Measurements from ENCODE around the gene DBX1.
"Not testable (repeated sequence)": the region's sequence is repeated elsewhere in the genome, so short reads cannot be mapped to it uniquely, and the experiment has no call there.

Gene DBX1

DNA sequence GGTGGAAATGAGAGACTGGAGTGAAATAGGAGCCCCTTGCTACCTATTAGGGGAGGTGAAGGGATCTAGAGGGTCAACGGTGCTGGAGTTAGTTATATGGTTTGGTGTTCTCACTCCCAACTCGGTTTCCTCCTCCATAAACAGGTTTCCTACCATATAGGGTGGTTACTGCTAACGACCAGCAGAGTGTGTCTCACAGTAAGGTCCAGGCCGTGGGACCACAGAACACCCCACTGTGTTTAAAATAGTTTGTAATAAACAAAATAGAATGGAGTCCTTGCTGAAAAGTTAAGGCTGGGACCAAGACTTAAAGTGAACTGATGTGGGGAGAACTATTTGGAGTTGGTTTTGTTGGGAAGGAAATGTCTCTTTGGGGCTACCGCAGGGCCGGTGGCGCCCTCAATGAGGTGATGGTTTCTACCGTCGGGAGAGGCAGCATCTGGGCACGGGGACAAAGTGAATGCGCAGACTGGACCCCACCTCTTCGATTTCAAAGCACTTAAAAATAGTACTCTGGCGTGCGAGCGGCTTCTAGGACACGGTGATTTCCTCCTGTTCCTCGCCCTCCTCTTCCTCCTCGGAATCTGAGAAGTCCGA, 4.5 kb downstream of the DBX1 start:
- Mint-ChIP-seq H3K4me3 (peak overlapping the region; percentile 21), H3K9me3 (peaks cover 15% of the 10 kb centered on the region), H3K27me3 (ENCODE audit: low read depth) (peaks cover 61% of the 10 kb centered on the region), H3K36me3 (ENCODE audit: low read depth) (peaks cover 11% of the 10 kb centered on the region), H3K27ac (peak overlapping the region; percentile 42), H3K4me1 (ENCODE audit: low read depth) (peaks cover 14% of the 10 kb centered on the region)

DNA sequence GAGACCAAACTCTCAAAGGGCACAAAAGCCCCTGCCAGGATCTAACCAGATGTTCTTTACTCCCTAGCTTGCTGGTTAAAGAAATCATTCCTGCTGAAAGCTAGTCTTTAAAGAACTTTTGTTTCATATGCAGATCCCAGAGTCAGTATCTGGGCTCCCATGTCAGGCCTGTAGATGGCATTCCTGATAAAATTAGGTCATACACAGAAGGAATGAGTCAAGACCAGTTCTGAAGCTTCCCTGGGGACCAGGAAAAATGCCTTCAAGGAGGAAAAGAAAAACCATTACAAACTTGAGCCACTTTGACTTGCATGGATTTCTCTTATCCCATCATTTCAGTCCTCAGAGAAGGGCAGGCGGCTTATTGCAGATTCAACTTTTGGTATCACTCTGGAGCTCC, 5.9 kb downstream of the DBX1 start:
- Mint-ChIP-seq H3K4me3 (no peak overlapping the region), H3K9me3 (peaks cover 12% of the 10 kb centered on the region), H3K27ac (no peak overlapping the region), H3K27me3 (ENCODE audit: low read depth) (peaks cover 51% of the 10 kb centered on the region), H3K4me1 (ENCODE audit: low read depth) (peaks cover 14% of the 10 kb centered on the region), H3K36me3 (ENCODE audit: low read depth) (peaks cover 11% of the 10 kb centered on the region)

DNA sequence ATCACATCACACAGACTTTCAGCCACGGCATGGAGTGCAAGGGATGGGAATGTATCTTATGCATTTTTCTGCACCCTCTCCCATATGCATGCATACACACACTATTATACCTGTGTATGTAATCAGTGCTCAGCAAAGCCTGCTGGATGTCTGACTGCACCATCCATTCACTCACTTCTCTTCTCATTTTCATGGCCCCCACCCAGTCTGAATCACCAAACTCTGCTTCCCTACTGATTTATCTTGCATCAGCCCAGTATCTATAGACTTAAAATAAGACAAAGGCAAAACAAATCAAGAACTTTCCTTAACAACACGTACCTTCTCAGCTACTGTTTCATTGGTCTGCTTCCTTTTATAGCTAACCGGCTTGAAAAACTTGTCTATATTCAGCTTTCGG, 21.6 kb downstream of the DBX1 start:
- H3K9me3 Mint-ChIP-seq = no peaks in the 10 kb centered on the region
- H3K36me3 Mint-ChIP-seq (ENCODE audit: low read depth) = no peaks in the 10 kb centered on the region
- H3K27me3 Mint-ChIP-seq (ENCODE audit: low read depth) = peaks cover 34% of the 10 kb centered on the region
- H3K27ac Mint-ChIP-seq = no peak overlapping the region
- no peaks in the 10 kb centered on the region for H3K4me1 Mint-ChIP-seq (ENCODE audit: low read depth)
- H3K4me3 Mint-ChIP-seq = no peak overlapping the region

DNA sequence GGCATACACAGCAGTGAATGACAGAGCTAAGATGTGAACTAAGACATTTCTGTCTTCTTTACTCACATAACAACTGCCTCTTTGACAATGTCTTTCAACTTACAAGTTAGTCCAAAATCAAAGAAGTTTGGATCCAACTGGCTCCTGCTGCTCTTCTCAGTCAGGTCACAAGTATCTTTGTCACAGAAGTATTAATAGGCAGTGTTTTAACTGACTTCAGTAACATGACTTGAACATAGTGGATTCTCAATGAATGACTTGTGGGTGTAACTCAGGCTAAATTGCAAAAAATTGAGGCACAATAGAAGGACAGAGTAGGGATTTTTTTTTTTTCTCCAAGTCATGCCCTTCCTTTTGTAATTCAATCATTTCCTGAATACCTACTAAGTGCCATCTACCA, 22.6 kb downstream of the DBX1 start:
- Mint-ChIP-seq H3K36me3 (ENCODE audit: low read depth) (no peaks in the 10 kb centered on the region), H3K27me3 (ENCODE audit: low read depth) (peaks cover 37% of the 10 kb centered on the region), H3K4me3 (no peak overlapping the region), H3K4me1 (ENCODE audit: low read depth) (no peaks in the 10 kb centered on the region), H3K9me3 (no peaks in the 10 kb centered on the region), H3K27ac (no peak overlapping the region)

DNA sequence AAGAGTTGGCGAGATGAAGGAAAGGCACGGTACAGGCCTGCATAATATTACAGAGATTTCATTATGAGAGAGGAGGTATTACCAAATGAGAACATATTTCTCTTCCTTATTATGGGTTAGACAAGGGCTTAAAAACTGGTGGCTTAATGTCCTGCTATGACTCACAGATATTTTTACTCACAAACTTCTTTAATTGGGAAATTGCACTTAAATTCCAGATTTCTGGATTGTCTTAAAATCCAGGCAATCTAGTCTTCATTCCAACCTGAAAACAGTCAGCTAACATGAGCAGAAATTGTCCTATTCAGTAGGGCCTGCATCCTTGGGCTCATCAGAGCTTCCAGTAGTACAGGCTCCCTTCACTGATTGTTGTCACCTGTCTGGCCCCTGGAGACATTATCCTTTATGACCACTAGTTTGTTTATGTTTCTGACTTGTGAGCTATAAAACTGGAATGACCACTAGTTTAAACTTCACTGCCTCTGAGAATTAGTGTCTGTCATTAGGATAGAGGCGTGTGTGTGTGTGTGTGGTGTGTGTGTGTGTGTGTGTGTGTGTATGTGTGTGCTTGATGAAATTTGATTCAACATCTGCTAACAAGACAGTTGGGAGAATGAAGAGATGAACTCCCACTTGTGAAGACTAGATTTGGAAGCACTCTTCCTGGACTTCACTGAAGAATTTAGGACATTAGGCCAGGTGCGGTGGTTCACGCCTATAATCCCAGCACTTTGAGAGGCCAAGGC, 25.1 kb downstream of the DBX1 start:
- no peaks in the 10 kb centered on the region for H3K9me3 Mint-ChIP-seq
- no peak overlapping the region for H3K27ac Mint-ChIP-seq
- H3K36me3 Mint-ChIP-seq (ENCODE audit: low read depth) = no peaks in the 10 kb centered on the region
- peaks cover 41% of the 10 kb centered on the region for H3K27me3 Mint-ChIP-seq (ENCODE audit: low read depth)
- peaks cover 10% of the 10 kb centered on the region for H3K4me1 Mint-ChIP-seq (ENCODE audit: low read depth)
- H3K4me3 Mint-ChIP-seq = no peak overlapping the region

DNA sequence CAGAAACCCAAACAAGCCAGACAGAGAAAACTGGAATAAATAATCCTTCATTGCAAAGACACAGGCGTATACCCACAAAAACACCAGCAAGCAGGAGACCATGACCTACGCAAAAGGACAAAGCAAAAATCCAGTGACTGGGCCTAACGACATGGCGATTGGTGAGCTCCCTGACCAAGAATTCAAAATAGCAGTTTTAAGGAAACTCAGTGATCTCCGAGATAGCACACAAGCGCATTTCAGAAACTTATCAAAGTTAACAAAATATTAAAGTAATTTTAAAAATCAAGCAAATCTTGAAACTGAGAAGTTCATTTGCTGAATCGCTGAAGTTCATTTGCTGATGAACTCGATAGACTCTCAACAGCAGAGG, 27.6 kb downstream of the DBX1 start:
- peaks cover 35% of the 10 kb centered on the region for H3K27me3 Mint-ChIP-seq (ENCODE audit: low read depth)
- no peaks in the 10 kb centered on the region for H3K9me3 Mint-ChIP-seq
- H3K36me3 Mint-ChIP-seq (ENCODE audit: low read depth) = no peaks in the 10 kb centered on the region
- peaks cover 10% of the 10 kb centered on the region for H3K4me1 Mint-ChIP-seq (ENCODE audit: low read depth)
- peak overlapping the region; percentile 74 for H3K4me3 Mint-ChIP-seq
- no peak overlapping the region for H3K27ac Mint-ChIP-seq

DNA sequence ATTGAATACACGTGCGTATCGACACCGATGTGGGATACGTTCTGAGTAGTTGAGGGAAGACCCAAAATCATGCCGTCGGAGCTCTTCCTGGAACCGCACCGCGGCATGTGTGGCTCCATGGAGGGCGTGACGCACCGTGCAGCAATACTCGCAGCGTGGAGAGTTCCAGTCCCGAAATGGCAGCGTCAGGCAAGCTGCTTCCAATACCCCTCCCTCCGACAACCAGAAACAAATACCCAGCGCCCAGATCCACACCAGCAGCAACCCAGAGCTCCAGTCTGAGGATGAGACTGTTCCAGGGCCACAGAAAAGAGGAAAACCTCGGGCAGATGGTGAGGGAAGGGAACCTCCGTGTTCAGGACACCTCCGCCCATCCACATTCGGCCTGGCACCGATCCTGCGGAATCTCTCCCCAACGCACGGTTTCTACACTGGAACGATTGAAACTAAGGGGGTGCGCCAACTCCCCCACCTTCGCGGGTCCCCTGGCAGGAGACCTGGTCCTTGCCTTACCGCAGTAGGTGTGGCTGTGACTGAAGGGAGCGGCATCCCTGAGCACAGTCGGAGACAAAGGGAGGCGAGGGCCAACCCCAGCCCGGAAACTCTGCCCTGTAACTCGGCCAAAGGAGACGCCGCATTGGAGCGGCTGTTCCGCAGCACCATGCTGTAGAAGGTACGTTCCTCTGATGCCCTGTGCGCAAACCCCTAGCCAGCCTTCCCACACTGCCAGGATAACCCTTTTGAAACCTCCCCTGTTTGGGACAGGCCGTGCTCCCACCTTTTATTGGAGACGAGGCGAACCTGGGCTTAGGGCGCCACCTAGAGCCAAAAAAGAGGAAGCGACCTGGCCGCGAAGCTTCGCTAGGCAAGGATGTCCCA, 28.2 kb downstream of the DBX1 start:
- Mint-ChIP-seq H3K27ac (no peak overlapping the region), H3K27me3 (ENCODE audit: low read depth) (peaks cover 35% of the 10 kb centered on the region), H3K36me3 (ENCODE audit: low read depth) (no peaks in the 10 kb centered on the region), H3K4me3 (peak overlapping the region; percentile 74), H3K4me1 (ENCODE audit: low read depth) (peaks cover 10% of the 10 kb centered on the region), H3K9me3 (no peaks in the 10 kb centered on the region)

DNA sequence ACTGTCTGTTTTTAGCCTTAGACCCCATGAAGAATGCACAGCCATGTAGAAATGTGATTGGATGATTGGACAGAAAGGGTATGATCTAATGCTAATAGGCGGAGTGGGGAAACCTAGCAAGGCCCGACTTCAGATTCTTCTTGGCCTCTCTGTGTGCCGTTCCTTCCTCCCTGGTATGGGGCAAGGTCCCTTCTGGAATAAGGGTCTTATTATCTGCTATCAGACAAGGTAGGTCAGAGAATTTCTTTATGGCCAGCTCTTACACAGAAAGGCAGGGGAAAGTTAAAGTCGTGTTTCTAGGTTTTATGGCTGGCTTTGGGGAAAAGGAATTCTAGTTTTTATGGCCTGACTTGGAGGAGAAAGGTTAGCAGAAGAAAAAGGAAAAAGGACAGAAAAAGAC, 30.6 kb downstream of the DBX1 start:
- Mint-ChIP-seq H3K36me3 (ENCODE audit: low read depth) (no peaks in the 10 kb centered on the region), H3K27ac (no peak overlapping the region), H3K27me3 (ENCODE audit: low read depth) (peaks cover 32% of the 10 kb centered on the region), H3K4me1 (ENCODE audit: low read depth) (peaks cover 10% of the 10 kb centered on the region), H3K9me3 (no peaks in the 10 kb centered on the region), H3K4me3 (no peak overlapping the region)

DNA sequence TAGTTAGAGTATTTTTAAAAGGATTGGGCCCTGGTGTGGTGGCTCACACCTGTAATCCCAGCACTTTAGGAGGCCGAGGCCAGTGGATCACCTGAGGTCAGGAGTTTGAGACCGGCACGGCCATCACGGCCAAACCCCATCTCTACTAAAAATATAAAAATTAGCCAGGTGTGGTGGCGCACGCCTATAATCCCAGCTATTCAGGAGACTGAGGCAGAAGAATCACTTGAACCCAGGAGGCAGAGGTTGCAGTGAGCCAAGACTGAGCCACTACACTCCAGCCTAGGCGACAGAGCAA, 31.8 kb downstream of the DBX1 start:
- H3K4me3 Mint-ChIP-seq; H3K27ac Mint-ChIP-seq; H3K36me3 Mint-ChIP-seq (ENCODE audit: low read depth); H3K9me3 Mint-ChIP-seq: not testable (repeated sequence)
- Mint-ChIP-seq H3K4me1 (ENCODE audit: low read depth) (peaks cover 10% of the 10 kb centered on the region), H3K27me3 (ENCODE audit: low read depth) (peaks cover 21% of the 10 kb centered on the region)

DNA sequence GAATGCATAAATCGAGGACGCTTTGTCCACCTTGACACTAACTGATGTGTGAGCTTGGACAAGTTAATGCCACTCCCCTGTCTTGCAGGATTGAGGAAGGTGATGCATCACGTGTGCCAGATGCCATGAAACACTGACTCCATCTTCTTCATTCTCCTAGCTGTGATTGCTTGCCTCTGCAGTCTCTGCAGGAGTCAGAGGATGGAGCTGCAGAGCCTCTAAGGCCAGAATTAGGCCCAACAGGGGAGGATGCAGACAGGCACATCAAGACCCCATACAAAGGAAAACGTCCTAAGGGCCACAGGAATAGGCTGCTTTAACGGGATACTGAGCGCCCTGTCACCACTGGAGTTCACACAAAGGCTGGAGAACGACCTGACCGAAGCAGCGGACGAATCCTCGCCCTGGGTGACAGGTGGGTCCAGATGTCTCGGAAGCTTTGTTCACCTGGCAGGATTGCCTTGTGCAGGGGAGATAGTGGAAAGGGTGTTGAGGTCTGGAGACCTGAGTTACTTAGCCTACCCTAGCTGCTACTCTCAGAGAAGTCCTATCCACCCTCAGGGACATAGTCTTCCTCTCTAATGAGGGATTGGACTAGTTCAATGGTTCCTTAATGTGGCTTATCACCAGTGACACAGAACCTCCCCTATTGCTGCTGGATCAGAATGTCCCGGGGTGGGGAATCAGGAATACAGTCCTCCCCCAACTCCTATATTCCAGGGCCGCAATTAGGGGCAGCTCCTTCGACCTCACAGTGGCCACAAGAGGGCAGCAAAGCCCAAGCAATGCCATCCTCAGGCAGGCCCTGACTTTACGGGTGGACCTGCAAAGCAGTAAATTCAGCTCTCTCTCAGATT, 32.4 kb downstream of the DBX1 start:
- H3K27ac Mint-ChIP-seq = no peak overlapping the region

DNA sequence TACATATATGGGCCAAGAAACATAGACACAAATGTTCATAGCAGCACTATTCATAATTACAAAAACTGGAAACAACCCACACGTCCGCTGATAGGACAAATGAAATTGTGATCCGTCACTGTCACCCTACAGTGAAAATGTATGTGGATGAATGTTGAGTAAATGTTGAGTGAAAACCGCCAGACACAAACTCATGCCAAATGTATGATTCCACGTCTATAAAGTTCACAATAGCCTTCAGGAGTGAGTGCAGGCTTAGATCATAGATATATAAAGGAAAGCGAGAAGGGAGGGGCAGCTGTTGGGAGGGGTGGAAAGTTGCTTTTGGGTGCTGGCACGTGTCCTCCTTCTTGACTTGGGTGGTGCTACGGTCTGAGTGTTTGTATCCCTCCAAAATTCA, 33.6 kb downstream of the DBX1 start:
- Mint-ChIP-seq H3K9me3 (no peaks in the 10 kb centered on the region), H3K4me1 (ENCODE audit: low read depth) (peaks cover 3% of the 10 kb centered on the region), H3K4me3 (no peak overlapping the region), H3K27ac (no peak overlapping the region), H3K36me3 (ENCODE audit: low read depth) (no peaks in the 10 kb centered on the region), H3K27me3 (ENCODE audit: low read depth) (peaks cover 8% of the 10 kb centered on the region)

More for the DNA sequence above, 32.4 kb downstream of the DBX1 start:
- no peaks in the 10 kb centered on the region for H3K36me3 Mint-ChIP-seq (ENCODE audit: low read depth)
- H3K4me3 Mint-ChIP-seq = no peak overlapping the region
- peaks cover 10% of the 10 kb centered on the region for H3K4me1 Mint-ChIP-seq (ENCODE audit: low read depth)
- no peaks in the 10 kb centered on the region for H3K9me3 Mint-ChIP-seq
- peaks cover 19% of the 10 kb centered on the region for H3K27me3 Mint-ChIP-seq (ENCODE audit: low read depth)

DNA sequence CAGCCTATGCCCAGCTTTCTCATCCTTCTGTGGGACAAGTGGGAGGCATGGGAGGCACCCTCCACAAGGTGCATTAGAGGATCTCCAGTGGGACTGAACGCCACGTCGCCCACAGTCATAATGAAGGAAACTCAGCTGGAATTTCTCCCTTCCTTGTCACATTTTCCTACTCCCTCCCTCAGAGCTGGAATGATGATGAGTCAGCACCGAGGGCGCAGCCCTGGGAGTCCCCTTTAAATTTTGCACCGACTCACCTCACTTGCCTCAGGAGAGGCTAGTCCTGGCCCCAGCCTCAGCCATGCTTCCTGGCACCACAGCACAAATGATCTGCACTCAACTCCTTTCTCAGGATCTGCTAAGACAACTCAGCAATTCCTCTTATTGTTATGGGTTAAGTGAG, 34.3 kb downstream of the DBX1 start:
- H3K4me1 Mint-ChIP-seq (ENCODE audit: low read depth) = no peaks in the 10 kb centered on the region
- no peaks in the 10 kb centered on the region for H3K36me3 Mint-ChIP-seq (ENCODE audit: low read depth)
- H3K27ac Mint-ChIP-seq = no peak overlapping the region
- H3K4me3 Mint-ChIP-seq = no peak overlapping the region
- no peaks in the 10 kb centered on the region for H3K9me3 Mint-ChIP-seq
- peaks cover 3% of the 10 kb centered on the region for H3K27me3 Mint-ChIP-seq (ENCODE audit: low read depth)

DNA sequence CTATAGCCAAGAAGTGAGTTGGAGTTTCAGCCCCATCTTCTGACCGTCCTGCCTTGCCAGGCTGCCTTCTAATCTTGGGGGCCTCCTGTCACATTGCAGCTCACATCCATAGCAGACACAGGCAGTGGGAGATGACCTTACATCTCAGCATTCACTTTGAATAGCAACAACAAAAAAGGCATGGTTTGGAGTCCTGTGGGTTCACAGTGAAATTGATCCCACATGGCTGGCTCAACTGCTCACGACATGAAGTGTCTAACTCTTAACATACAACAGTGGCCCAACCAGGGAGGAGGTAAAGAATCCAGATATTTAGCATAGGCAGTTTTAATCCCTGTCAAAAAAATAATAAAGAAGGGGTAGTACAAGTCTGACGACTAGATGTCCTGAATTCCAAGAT, 38.1 kb downstream of the DBX1 start:
- Mint-ChIP-seq H3K36me3 (ENCODE audit: low read depth) (no peaks in the 10 kb centered on the region), H3K27ac (no peak overlapping the region), H3K9me3 (no peaks in the 10 kb centered on the region), H3K4me1 (ENCODE audit: low read depth) (no peaks in the 10 kb centered on the region), H3K27me3 (ENCODE audit: low read depth) (peaks cover 8% of the 10 kb centered on the region), H3K4me3 (no peak overlapping the region)

DNA sequence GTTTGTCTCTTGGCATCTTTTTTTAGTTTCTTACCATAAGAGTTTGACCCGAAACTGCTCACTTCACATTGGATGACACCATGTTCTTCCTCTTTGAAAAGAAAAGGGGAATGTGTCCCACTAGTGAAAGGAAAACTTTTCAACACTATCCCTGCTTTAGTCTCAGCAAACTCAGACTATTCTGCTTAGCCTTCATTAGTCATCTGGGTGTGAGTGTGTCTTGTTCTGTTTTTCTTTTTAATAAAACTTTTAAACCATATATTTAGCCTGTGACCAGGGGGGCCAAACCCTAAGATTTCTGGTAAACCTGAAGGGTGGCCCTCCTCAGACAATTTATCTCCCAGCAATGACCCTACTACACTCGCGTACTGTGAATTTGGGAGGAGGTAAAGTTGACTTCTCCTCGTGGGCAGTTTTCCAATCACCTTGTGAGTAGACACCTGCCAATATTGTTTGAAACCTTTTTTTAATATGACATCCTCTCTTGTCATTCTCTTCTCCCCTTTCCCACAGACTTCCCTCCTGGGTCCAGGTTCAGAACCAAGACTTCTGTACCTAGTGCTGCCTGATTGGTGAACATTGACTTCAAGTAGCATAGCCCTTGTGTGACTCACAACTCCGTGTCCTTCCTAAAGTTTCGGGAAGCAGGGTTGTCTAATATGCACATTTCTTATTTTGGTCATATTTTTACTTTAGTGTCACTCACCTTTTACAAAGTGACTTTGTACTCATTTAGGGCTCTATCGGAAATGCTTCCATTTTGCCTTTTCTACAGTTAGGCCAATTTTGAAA, 39.9 kb downstream of the DBX1 start:
- no peaks in the 10 kb centered on the region for H3K36me3 Mint-ChIP-seq (ENCODE audit: low read depth)
- H3K4me1 Mint-ChIP-seq (ENCODE audit: low read depth) = no peaks in the 10 kb centered on the region
- H3K27ac Mint-ChIP-seq = no peak overlapping the region
- no peak overlapping the region for H3K4me3 Mint-ChIP-seq
- no peaks in the 10 kb centered on the region for H3K9me3 Mint-ChIP-seq
- peaks cover 8% of the 10 kb centered on the region for H3K27me3 Mint-ChIP-seq (ENCODE audit: low read depth)
